SK-N-SH treated with all-trans-retinoic acid at 6 μM for 48 hours (cell line): ENCODE measurements around the gene KRT75.
"Not testable (repeated sequence)": the region's sequence is repeated elsewhere in the genome, so short reads cannot be mapped to it uniquely, and the experiment has no call there.

Source experiments
- ATAC-seq: fragments of 200-7000 bp; cut with Tn5 transposase; 3 replicates; pipeline ENCODE4 v1.9.1; 2020; ENCODE audit warnings: mild to moderate bottlenecking, moderate library complexity
- ARNTL ChIP-seq: fragments of 450-650 bp; formaldehyde crosslinking; IDR thresholded peaks from 2 replicates; pipeline ENCODE4 v1.5.0; 2020; ENCODE audit warnings: low read depth, mild to moderate bottlenecking, moderate library complexity, borderline replicate concordance
- BACH2 ChIP-seq: fragments of 250-450 bp; sonication (Bioruptor Pico); IDR thresholded peaks from 2 replicates; pipeline ENCODE4 v1.9.0; 2021; ENCODE audit warnings: mild to moderate bottlenecking, borderline replicate concordance
- CREB5 ChIP-seq: fragments of 250-450 bp; sonication (Bioruptor Pico); IDR thresholded peaks from 2 replicates; pipeline ENCODE4 v1.5.1; 2020; ENCODE audit warnings: low read depth, mild to moderate bottlenecking, moderate library complexity
- CSDC2 ChIP-seq: fragments of 250-450 bp; sonication (Bioruptor Pico); IDR thresholded peaks from 2 replicates; pipeline ENCODE4 v1.5.0; 2020; ENCODE audit warnings: mild to moderate bottlenecking, moderate library complexity
- CSRNP3 ChIP-seq: fragments of 250-450 bp; sonication (Bioruptor Pico); IDR thresholded peaks from 2 replicates; pipeline ENCODE4 v1.5.1; 2021; ENCODE audit warnings: mild to moderate bottlenecking, moderate library complexity
- ESRRG ChIP-seq: fragments of 250-450 bp; sonication (Bioruptor Pico); IDR thresholded peaks from 2 replicates; pipeline ENCODE4 v1.6.1; 2021; ENCODE audit warnings: mild to moderate bottlenecking
- GLIS3 ChIP-seq: fragments of 250-450 bp; sonication (Bioruptor Pico); IDR thresholded peaks from 2 replicates; pipeline ENCODE4 v1.5.0; 2020; ENCODE audit warnings: mild to moderate bottlenecking, moderate library complexity
- ISL1 ChIP-seq: fragments of 250-450 bp; sonication (Bioruptor Pico); IDR thresholded peaks from 2 replicates; pipeline ENCODE4 v2.1.2; 2022; ENCODE audit warnings: mild to moderate bottlenecking, moderate library complexity
- OSR1 ChIP-seq: fragments of 250-450 bp; sonication (Bioruptor Pico); IDR thresholded peaks from 2 replicates; pipeline ENCODE4 v1.8.0; 2022; ENCODE audit warnings: moderate library complexity, mild to moderate bottlenecking, inconsistent platforms
- PATZ1 ChIP-seq: fragments of 250-450 bp; sonication (Bioruptor Pico); IDR thresholded peaks from 2 replicates; pipeline ENCODE4 v1.8.0; 2020; ENCODE audit warnings: mild to moderate bottlenecking, moderate library complexity, borderline replicate concordance
- POU6F1 ChIP-seq: fragments of 250-450 bp; sonication (Bioruptor Pico); IDR thresholded peaks from 2 replicates; pipeline ENCODE4 v1.8.0; 2021; ENCODE audit warnings: low read depth, mild to moderate bottlenecking, moderate library complexity, borderline replicate concordance
- PPARA ChIP-seq: fragments of 250-450 bp; sonication (Bioruptor Pico); IDR thresholded peaks from 2 replicates; pipeline ENCODE4 v1.5.0; 2020; ENCODE audit warnings: mild to moderate bottlenecking, borderline replicate concordance
- RARB ChIP-seq: fragments of 250-450 bp; sonication (Bioruptor Pico); IDR thresholded peaks from 2 replicates; pipeline ENCODE4 v1.8.0; 2021; ENCODE audit warnings: mild to moderate bottlenecking, moderate library complexity
- SNAI2 ChIP-seq: fragments of 250-450 bp; sonication (Bioruptor Pico); IDR thresholded peaks from 2 replicates; pipeline ENCODE4 v1.5.0; 2020; ENCODE audit warnings: mild to moderate bottlenecking, moderate library complexity
- TCF4 ChIP-seq: fragments of 250-450 bp; sonication (Bioruptor Pico); IDR thresholded peaks from 2 replicates; pipeline ENCODE4 v1.8.0; 2021; ENCODE audit warnings: mild to moderate bottlenecking, moderate library complexity, borderline replicate concordance
- TOX ChIP-seq: fragments of 250-450 bp; sonication (Bioruptor Pico); IDR thresholded peaks from 2 replicates; pipeline ENCODE4 v1.8.0; 2021; ENCODE audit warnings: mild to moderate bottlenecking, moderate library complexity, borderline replicate concordance
- ZC3H10 ChIP-seq: fragments of 250-450 bp; sonication (Bioruptor Pico); IDR thresholded peaks from 2 replicates; pipeline ENCODE4 v1.5.1; 2021; ENCODE audit warnings: mild to moderate bottlenecking, moderate library complexity
- ZFP3 ChIP-seq: fragments of 250-450 bp; sonication (Bioruptor Pico); IDR thresholded peaks from 2 replicates; pipeline ENCODE4 v1.5.0; 2020; ENCODE audit warnings: mild to moderate bottlenecking, moderate library complexity
- ZFP30 ChIP-seq: fragments of 450-650 bp; formaldehyde crosslinking; IDR thresholded peaks from 2 replicates; pipeline ENCODE4 v1.5.0; 2022; ENCODE audit warnings: mild to moderate bottlenecking, moderate library complexity
- ZNF565 ChIP-seq: fragments of 450-650 bp; formaldehyde crosslinking; conservative IDR thresholded peaks from 2 replicates; pipeline ENCODE4 v1.5.0; 2020; ENCODE audit warnings: low read depth, mild to moderate bottlenecking, moderate library complexity
- ZNF70 ChIP-seq: fragments of 450-650 bp; formaldehyde crosslinking; IDR thresholded peaks from 2 replicates; pipeline ENCODE4 v1.5.0; 2020; ENCODE audit warnings: mild to moderate bottlenecking, moderate library complexity
- ZNF8 ChIP-seq: fragments of 450-650 bp; formaldehyde crosslinking; IDR thresholded peaks from 2 replicates; pipeline ENCODE4 v1.5.0; 2020; ENCODE audit warnings: mild to moderate bottlenecking, moderate library complexity

Gene KRT75

GRCh38 chr12:52452101-52452500, 17.9 kb upstream of the KRT75 start, which contains the start of gene KRT6B:
Gene KRT6B (minus strand): TSS chr12:52452146. CDS start chr12:52452078, 68 bp downstream.
- no peak for TF ChIP-seq ZNF565
- no peak for TF ChIP-seq ZNF70 (CRISPR knock-in tag)
- TF ChIP-seq SNAI2 (CRISPR knock-in tag): no peak
- no peak for TF ChIP-seq RARB (CRISPR knock-in tag)
- no peak for TF ChIP-seq TOX
- no peak for TF ChIP-seq POU6F1
- TF ChIP-seq CSRNP3: no peak
- TF ChIP-seq CSDC2 (CRISPR knock-in tag): no peak
- ATAC-seq: no peak

GRCh38 chr12:52448228-52448627, 14.1 kb upstream of the KRT75 start:
- ATAC-seq: no peak
- no peak for TF ChIP-seq SNAI2 (CRISPR knock-in tag)
- TF ChIP-seq ESRRG (CRISPR knock-in tag): no peak
- TF ChIP-seq POU6F1: no peak
- no peak for TF ChIP-seq CSDC2 (CRISPR knock-in tag)
- no peak for TF ChIP-seq ARNTL (CRISPR knock-in tag)
- TF ChIP-seq BACH2: no peak
- no peak for TF ChIP-seq ISL1 (CRISPR knock-in tag)
- no peak for TF ChIP-seq TCF4
- no peak for TF ChIP-seq GLIS3
- no peak for TF ChIP-seq ZNF8 (CRISPR knock-in tag)
- TF ChIP-seq RARB (CRISPR knock-in tag): no peak
- no peak for TF ChIP-seq ZFP30 (CRISPR knock-in tag)
- TF ChIP-seq OSR1 (CRISPR knock-in tag): no peak
- TF ChIP-seq ZNF565: no peak
- TF ChIP-seq PPARA (CRISPR knock-in tag): no peak
- TF ChIP-seq CREB5 (CRISPR knock-in tag): no peak
- no peak for TF ChIP-seq ZNF70 (CRISPR knock-in tag)
- TF ChIP-seq PATZ1 (CRISPR knock-in tag): no peak
- TF ChIP-seq TOX: no peak
- no peak for TF ChIP-seq ZC3H10 (CRISPR knock-in tag)

GRCh38 chr12:52447196-52447595, 13.0 kb upstream of the KRT75 start:
- ATAC-seq: not testable (repeated sequence)

GRCh38 chr12:52446367-52447045, 12.3 kb upstream of the KRT75 start:
- ATAC-seq: no peak
- no peak for TF ChIP-seq CSDC2 (CRISPR knock-in tag)
- no peak for TF ChIP-seq ESRRG (CRISPR knock-in tag)
- no peak for TF ChIP-seq ZNF565
- TF ChIP-seq POU6F1: no peak
- no peak for TF ChIP-seq CREB5 (CRISPR knock-in tag)
- no peak for TF ChIP-seq CSRNP3
- no peak for TF ChIP-seq ZNF70 (CRISPR knock-in tag)
- no peak for TF ChIP-seq TCF4
- TF ChIP-seq ZFP3: no peak
- TF ChIP-seq ZFP30 (CRISPR knock-in tag): no peak
- no peak for TF ChIP-seq SNAI2 (CRISPR knock-in tag)
- TF ChIP-seq OSR1 (CRISPR knock-in tag): no peak
- no peak for TF ChIP-seq BACH2
- no peak for TF ChIP-seq GLIS3
